Trophoblast cell (in vitro differentiated cells and primary cell): ENCODE data around the gene PPP6R2.

Source experiments
- DNase-seq, 2 donors: peaks; one replicate each; pipeline ENCODE4 v3.0.0-alpha.2; 2016
- H2AFZ ChIP-seq: 2 replicates; pipeline ENCODE4 v1.6.1; 2013; ENCODE audit warnings: low read length, moderate library complexity, mild to moderate bottlenecking; ENCODE audit not compliant: insufficient read depth, poor library complexity
- H2AK5ac ChIP-seq: 2 replicates; pipeline ENCODE4 v1.6.1; 2013; ENCODE audit warnings: mild to moderate bottlenecking, low read length
- H2BK120ac ChIP-seq: 2 replicates; pipeline ENCODE4 v1.6.1; 2013; ENCODE audit warnings: low read length, mild to moderate bottlenecking, moderate library complexity; ENCODE audit not compliant: insufficient read depth, poor library complexity
- H2BK12ac ChIP-seq: 2 replicates; pipeline ENCODE4 v1.6.1; 2013; ENCODE audit warnings: mild to moderate bottlenecking, low read length, moderate library complexity
- H2BK5ac ChIP-seq: 2 replicates; pipeline ENCODE4 v1.6.1; 2013; ENCODE audit warnings: low read length, low read depth, moderate library complexity, mild to moderate bottlenecking; ENCODE audit not compliant: poor library complexity
- H3K14ac ChIP-seq: 2 replicates; pipeline ENCODE4 v1.6.1; 2013; ENCODE audit warnings: mild to moderate bottlenecking, low read length
- H3K18ac ChIP-seq: 2 replicates; pipeline ENCODE4 v1.6.1; 2013; ENCODE audit warnings: mild to moderate bottlenecking, low read length
- H3K23ac ChIP-seq: 2 replicates; pipeline ENCODE4 v1.6.1; 2013; ENCODE audit warnings: low read length
- H3K27ac ChIP-seq: 2 replicates; pipeline ENCODE4 v1.5.1; 2013; ENCODE audit warnings: low read depth, mild to moderate bottlenecking, inconsistent platforms, low read length, moderate library complexity
- H3K27me3 ChIP-seq: 2 replicates; pipeline ENCODE4 v1.6.1; 2013; ENCODE audit warnings: inconsistent platforms, mild to moderate bottlenecking, low read length, moderate library complexity; ENCODE audit not compliant: insufficient read depth
- H3K36me3 ChIP-seq, 2 experiments: 1 replicate in 1 of 2; 2 replicates in 1 of 2; pipeline ENCODE4 v1.6.1; 2013; ENCODE audit warnings: low read length in 2 of 2, mild to moderate bottlenecking in 2 of 2, moderate library complexity in 1 of 2; ENCODE audit not compliant: insufficient read depth in 2 of 2, control insufficient read depth in 1 of 2
- H3K4ac ChIP-seq: 2 replicates; pipeline ENCODE4 v1.6.1; 2013; ENCODE audit warnings: low read depth, mild to moderate bottlenecking, low read length, moderate library complexity
- H3K4me1 ChIP-seq, 2 experiments: 1 replicate in 1 of 2; 2 replicates in 1 of 2; pipeline ENCODE4 v1.6.1; 2013; ENCODE audit warnings: low read length in 2 of 2, mild to moderate bottlenecking in 2 of 2, moderate library complexity in 1 of 2; ENCODE audit not compliant: insufficient read depth in 2 of 2, control insufficient read depth in 1 of 2
- H3K4me2 ChIP-seq: 2 replicates; pipeline ENCODE4 v1.6.1; 2013; ENCODE audit warnings: inconsistent platforms, mild to moderate bottlenecking, low read length, moderate library complexity
- H3K4me3 ChIP-seq: 2 replicates; pipeline ENCODE4 v1.5.1; 2013; ENCODE audit warnings: mild to moderate bottlenecking, low read depth, low read length, inconsistent platforms
- H3K79me1 ChIP-seq: one replicate; pipeline ENCODE4 v1.6.1; 2013; ENCODE audit warnings: low read length
- H3K79me2 ChIP-seq: 2 replicates; pipeline ENCODE4 v1.6.1; 2013; ENCODE audit warnings: low read length, mild to moderate bottlenecking; ENCODE audit not compliant: control insufficient read depth, insufficient read depth, poor library complexity
- H3K9ac ChIP-seq: 2 replicates; pipeline ENCODE4 v1.6.1; 2013; ENCODE audit warnings: mild to moderate bottlenecking, low read length
- H3K9me3 ChIP-seq: 2 replicates; pipeline ENCODE4 v1.6.1; 2013; ENCODE audit warnings: low read depth, mild to moderate bottlenecking, control low read depth, inconsistent platforms, low read length; ENCODE audit not compliant: insufficient read depth
- H4K12ac ChIP-seq: 2 replicates; pipeline ENCODE4 v1.6.1; 2013; ENCODE audit warnings: low read depth, mild to moderate bottlenecking, low read length, moderate library complexity
- H4K8ac ChIP-seq: 2 replicates; pipeline ENCODE4 v1.6.1; 2013; ENCODE audit warnings: low read depth, mild to moderate bottlenecking, low read length, moderate library complexity
- H4K91ac ChIP-seq: one replicate; pipeline ENCODE4 v1.6.1; 2013; ENCODE audit warnings: low read depth, mild to moderate bottlenecking, low read length, moderate library complexity
- WGBS: extraction: QIAGEN DNeasy Blood & Tissue Kit; methylation state at CpG from one replicate; pipeline ENCODE4 v1.1.7; 2013; ENCODE audit warnings: missing lambda C conversion rate; ENCODE audit not compliant: insufficient read length, insufficient coverage; ENCODE audit errors: extremely low coverage; 5-methylcytosine and 5-hydroxymethylcytosine counted together

PPP6R2 gene

DNA sequence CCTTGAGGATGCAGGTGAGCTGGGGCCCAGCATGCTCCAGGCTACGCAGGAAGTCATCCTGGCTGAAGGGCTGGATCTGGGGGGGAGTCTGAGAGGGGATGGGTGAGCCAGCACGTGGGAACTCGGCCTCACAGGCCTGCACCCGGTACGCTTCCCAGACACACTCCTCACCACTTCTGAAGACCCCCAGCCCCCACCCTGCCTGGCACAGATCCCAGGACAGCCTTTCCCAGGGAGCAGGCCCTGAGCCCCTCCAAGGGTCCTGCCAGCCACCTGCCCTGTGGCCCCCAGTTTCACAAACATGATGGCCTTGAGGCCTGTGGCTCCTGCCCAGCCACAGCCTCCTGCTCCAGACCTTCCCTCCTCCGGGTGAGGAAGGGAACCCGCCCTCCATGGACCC, 30.1 kb upstream of the PPP6R2 start:
- Histone ChIP-seq H3K79me1 (peaks cover 4% of the 10 kb centered on the region), H3K4me1 (peaks cover 10% of the 10 kb centered on the region in 2 experiments), H3K9me3 (no peaks in the 10 kb centered on the region), H4K12ac (no peak overlapping the region), H4K8ac (no peak overlapping the region), H3K79me2 (no peaks in the 10 kb centered on the region), H3K4me3 (no peak overlapping the region), H3K14ac (no peak overlapping the region), H2AFZ (no peak overlapping the region), H4K91ac (no peak overlapping the region), H3K9ac (no peak overlapping the region), H3K27me3 (no peaks in the 10 kb centered on the region), H3K36me3 (no peaks in the 10 kb centered on the region), H2AK5ac (no peak overlapping the region), H2BK120ac (no peak overlapping the region), H3K27ac (no peak overlapping the region), H2BK5ac (no peak overlapping the region), H3K23ac (no peak overlapping the region), H2BK12ac (no peak overlapping the region), H3K18ac (no peak overlapping the region), H3K4ac (no peak overlapping the region), H3K4me2 (no peak overlapping the region)
- no CpG with 5 or more reads among the region's 7 CpGs for WGBS
- no peak for DNase-seq

DNA sequence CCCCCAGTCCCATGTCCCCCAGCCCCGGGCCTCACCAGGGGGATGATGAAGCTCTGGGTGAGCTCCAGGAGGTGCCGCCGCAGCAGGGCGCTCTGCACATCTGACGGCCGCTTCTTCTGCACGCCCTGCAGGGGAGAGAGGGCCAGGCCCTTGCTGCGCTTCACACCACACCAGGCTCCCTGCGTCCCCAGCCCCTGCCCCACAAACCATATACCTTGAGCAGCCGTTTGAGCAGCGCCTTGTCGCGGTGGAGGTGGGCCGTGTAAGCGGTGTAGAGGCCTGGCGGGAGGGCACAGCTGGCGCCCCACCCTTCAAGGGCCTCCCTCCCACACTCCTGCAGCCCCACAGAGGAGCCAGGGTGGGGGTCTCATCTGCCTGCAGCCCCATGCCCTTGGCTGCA, 29.5 kb upstream of the PPP6R2 start:
- H3K9ac ChIP-seq, result no peak overlapping the region
- no peak overlapping the region for H3K4me2 ChIP-seq
- no peak overlapping the region for H3K4ac ChIP-seq
- no peak overlapping the region for H3K27ac ChIP-seq
- H3K4me1 ChIP-seq, result peaks cover 4 to 6% of the 10 kb centered on the region in 2 experiments
- H2AFZ ChIP-seq, result no peak overlapping the region
- no peak overlapping the region for H4K8ac ChIP-seq
- no peak overlapping the region for H3K18ac ChIP-seq
- H3K36me3 ChIP-seq, result no peaks in the 10 kb centered on the region
- H3K79me2 ChIP-seq, result no peaks in the 10 kb centered on the region
- no peaks in the 10 kb centered on the region for H3K79me1 ChIP-seq
- H4K91ac ChIP-seq, result no peak overlapping the region
- no peak overlapping the region for H4K12ac ChIP-seq
- WGBS, result no CpG with 5 or more reads among the region's 17 CpGs
- no peak overlapping the region for H3K14ac ChIP-seq
- H2BK12ac ChIP-seq, result no peak overlapping the region
- H3K23ac ChIP-seq, result no peak overlapping the region
- no peak overlapping the region for H2AK5ac ChIP-seq
- H3K9me3 ChIP-seq, result no peaks in the 10 kb centered on the region
- no peak for DNase-seq
- H3K27me3 ChIP-seq, result no peaks in the 10 kb centered on the region
- H3K4me3 ChIP-seq, result no peak overlapping the region
- H2BK5ac ChIP-seq, result no peak overlapping the region
- H2BK120ac ChIP-seq, result no peak overlapping the region

DNA sequence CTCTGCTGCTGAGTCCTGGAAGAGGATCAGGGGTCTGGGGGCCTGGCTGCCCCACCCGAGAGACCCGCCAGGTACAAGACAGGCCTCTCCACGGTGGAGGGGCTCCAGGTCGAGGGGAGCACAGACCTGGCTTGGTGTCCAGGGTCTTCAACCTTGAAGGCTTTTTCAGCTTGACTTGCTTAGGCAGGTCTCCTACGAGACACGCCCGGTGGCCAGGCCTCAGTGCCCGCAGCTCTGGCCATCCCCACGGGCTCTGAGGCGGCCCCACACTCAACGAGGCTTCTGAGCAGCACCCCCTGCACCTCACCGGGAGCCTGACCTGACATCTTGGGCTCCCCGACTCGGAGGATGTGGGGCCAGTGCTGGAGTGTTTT, 29.1 kb upstream of the PPP6R2 start:
- H4K8ac ChIP-seq, result no peak overlapping the region
- H3K79me1 ChIP-seq, result no peaks in the 10 kb centered on the region
- H4K91ac ChIP-seq, result no peak overlapping the region
- H4K12ac ChIP-seq, result no peak overlapping the region
- no peak overlapping the region for H3K18ac ChIP-seq
- no peaks in the 10 kb centered on the region for H3K79me2 ChIP-seq
- H3K14ac ChIP-seq, result no peak overlapping the region
- no peak overlapping the region for H2BK5ac ChIP-seq
- DNase-seq, result no peak
- H3K4me2 ChIP-seq, result no peak overlapping the region
- no peak overlapping the region for H3K4ac ChIP-seq
- H3K9me3 ChIP-seq, result no peaks in the 10 kb centered on the region
- no CpG with 5 or more reads among the region's 14 CpGs for WGBS
- peaks cover 4 to 6% of the 10 kb centered on the region in 2 experiments for H3K4me1 ChIP-seq
- no peak overlapping the region for H3K23ac ChIP-seq
- H3K4me3 ChIP-seq, result no peak overlapping the region
- no peak overlapping the region for H2AFZ ChIP-seq
- H3K9ac ChIP-seq, result no peak overlapping the region
- H3K36me3 ChIP-seq, result no peaks in the 10 kb centered on the region
- no peak overlapping the region for H2AK5ac ChIP-seq
- H2BK120ac ChIP-seq, result no peak overlapping the region
- no peak overlapping the region for H3K27ac ChIP-seq
- H2BK12ac ChIP-seq, result no peak overlapping the region
- no peaks in the 10 kb centered on the region for H3K27me3 ChIP-seq

DNA sequence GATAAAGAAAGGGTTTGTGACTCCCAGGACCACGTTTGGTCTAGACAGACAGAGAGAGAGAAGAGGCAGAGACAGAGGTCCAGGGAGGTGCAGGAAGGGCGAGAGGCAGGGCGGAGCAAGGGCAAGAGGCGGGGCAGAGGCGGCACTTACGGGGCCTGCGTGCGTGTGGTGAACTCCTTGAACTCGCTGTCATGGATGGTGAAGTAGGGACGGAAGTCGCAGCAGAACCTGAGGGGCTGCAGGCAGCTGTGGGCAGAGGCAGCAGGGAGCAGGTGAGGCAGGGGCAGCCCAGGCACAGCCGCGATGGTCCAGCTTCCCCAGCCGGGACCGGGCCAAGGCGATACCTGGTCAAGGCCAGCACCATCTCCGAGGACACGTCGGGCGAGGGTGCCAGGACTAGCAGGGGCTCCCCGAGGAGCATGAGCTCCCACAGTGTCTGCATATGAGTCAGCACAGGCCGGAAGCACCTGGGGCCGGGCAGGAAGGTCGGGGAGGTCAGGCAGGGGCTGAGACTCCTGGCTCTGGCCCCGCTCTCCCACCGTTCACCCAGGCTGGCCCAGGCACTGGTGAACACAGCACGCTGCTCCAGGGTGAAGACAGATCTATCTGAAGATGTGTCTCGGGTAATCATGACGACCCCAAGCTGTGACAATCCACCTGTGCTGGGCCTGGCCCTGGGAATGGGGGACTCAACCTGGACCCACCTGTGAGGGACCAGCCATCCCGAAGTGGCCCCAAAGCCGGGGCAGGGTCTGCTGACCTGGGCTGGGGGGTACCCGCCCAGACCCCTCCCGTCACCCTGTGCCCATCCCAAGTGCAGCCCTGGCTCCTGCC, 28.5 kb upstream of the PPP6R2 start:
- Histone ChIP-seq H3K18ac (no peak overlapping the region), H3K27me3 (no peaks in the 10 kb centered on the region), H3K9me3 (no peaks in the 10 kb centered on the region), H3K36me3 (no peaks in the 10 kb centered on the region), H3K79me2 (no peaks in the 10 kb centered on the region), H3K4me1 (peaks cover 4 to 6% of the 10 kb centered on the region in 2 experiments), H4K8ac (no peak overlapping the region), H2BK120ac (no peak overlapping the region), H2BK5ac (no peak overlapping the region), H3K27ac (no peak overlapping the region), H3K9ac (no peak overlapping the region), H3K4ac (no peak overlapping the region), H3K4me3 (no peak overlapping the region), H2AK5ac (no peak overlapping the region), H4K12ac (no peak overlapping the region), H3K4me2 (no peak overlapping the region), H4K91ac (no peak overlapping the region), H2BK12ac (no peak overlapping the region), H3K79me1 (no peaks in the 10 kb centered on the region), H3K14ac (no peak overlapping the region), H2AFZ (no peak overlapping the region), H3K23ac (no peak overlapping the region)
- peak in 1 of 2 donors; percentile 51 for DNase-seq
- WGBS, result no CpG with 5 or more reads among the region's 33 CpGs
